NCI-H2107 (cell line): ENCODE data around the gene M1AP.
"Not testable (repeated sequence)": the region's sequence is repeated elsewhere in the genome, so short reads cannot be mapped to it uniquely, and the experiment has no call there.

ENCODE experiments used
- DNase-seq: peaks from one replicate; lab custom pipeline; 2025; lab: John Stamatoyannopoulos, UW

M1AP gene

GRCh38 chr2:74564222-74564621 lies 83.9 kb downstream of the M1AP start:
- no peak for DNase-seq

DNA sequence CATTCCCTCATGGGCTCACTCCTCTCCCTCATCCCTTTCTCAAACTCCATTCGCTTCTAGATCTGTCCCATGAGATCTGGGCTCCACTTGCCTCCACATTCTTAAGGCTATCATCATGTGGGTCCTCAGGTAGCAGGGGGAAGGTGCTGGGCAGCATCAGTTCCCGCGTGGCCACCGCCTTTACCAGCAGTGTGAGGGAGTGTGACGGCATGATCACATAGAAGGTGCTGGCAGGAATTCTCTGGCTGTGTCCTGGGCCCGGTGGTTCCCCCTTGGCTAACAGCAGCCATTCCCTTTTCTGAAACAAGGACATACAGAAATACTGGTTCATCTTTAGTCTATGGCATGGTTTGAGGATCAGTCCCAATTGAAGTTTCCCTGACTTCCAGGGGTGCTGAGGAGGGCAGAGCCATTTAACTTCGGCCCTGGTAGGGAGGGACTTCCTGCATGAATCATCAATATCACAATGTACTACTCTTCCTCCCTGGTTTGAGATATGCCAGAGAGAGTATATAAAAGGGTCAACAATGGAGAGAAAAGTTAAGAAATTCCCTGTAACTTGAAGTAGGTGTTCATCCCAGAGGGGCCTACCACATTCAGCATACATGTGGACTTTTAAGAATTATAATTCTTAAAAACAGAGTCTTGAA lies 85.9 kb downstream of the M1AP start:
- DNase-seq = no peak

GRCh38 chr2:74561022-74561421 lies 87.1 kb downstream of the M1AP start:
- not testable (repeated sequence) for DNase-seq

GRCh38 chr2:74560591-74560990 lies 87.5 kb downstream of the M1AP start:
- no peak for DNase-seq

- DNase-seq = no peak
These were observed 88.2 kb downstream of the M1AP start for GRCh38 chr2:74559912-74560311.

- DNase-seq = no peak
These were observed 89.6 kb downstream of the M1AP start for GRCh38 chr2:74558284-74559230.

DNA sequence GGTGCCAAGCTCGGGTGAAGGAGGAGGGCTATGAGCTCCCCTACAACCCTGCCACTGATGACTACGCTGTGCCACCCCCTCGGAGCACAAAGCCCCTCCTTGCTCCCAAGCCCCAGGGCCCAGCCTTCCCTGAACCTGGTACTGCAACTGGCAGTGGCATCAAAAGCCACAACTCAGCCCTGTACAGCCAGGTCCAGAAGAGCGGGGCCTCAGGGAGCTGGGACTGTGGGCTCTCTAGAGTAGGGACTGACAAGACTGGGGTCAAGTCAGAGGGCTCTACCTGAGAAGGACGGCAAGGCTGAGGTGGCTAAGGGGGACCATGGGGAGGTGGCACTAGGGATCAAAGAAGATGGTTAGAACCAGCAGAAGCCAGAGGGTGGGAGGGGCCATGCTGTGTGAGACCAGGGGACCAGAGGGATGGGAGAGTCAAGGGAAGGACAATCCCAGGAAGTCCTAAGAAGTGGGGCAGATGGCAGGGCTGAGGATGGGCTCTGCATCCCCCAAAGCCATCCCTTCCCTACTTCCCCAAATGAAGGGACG lies 91.2 kb downstream of the M1AP start:
- no peak for DNase-seq

DNA sequence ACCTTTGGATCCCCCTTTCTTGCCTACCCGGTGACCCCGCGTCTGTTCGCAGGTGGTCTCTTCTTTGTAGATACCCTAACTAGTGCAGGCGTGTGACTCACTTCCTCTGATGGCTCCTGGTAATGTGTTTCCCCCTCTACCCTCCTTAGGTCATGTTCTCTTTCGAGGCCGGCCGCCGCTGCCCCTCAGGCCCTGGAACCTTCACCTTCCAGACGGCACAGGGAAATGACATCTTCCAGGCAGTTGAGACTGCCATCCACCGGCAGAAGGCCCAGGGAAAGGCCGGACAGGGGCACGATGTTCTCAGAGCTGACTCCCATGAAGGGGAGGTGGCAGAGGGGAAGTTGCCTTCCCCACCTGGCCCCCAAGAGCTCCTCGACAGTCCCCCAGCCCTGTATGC lies 92.0 kb downstream of the M1AP start:
- DNase-seq = no peak

GRCh38 chr2:74555610-74556103 lies 92.5 kb downstream of the M1AP start:
- DNase-seq = no peak

DNA sequence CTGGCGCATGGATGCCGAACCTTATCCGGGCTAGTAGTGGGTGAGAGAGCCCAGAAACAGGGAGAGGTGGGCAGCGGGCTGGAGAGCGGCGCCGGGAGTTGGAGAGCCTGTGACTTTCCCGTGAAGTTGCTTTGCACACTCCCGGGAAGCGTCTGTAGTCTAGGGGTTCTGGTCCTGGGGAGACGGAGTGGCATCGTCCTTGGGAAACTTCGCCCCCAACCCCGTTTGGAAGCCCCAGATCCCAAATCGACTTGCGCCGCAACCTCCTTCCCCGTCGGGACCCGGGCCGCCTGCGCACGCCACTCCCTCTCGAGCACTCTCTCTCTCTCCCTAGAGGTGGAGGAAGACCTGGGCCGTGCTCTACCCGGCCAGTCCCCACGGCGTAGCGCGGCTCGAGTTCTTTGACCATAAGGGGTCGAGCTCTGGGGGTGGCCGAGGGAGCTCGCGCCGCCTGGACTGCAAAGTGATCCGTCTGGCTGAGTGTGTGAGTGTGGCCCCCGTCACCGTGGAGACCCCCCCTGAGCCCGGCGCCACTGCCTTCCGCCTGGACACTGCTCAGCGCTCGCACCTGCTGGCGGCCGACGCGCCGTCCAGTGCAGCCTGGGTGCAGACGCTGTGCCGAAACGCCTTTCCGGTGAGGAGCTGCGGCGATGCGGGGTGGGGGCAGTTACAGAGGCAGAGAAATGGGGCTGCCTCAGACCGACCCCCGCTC lies 93.2 kb downstream of the M1AP start:
- DNase-seq = no peak

GRCh38 chr2:74553892-74554819 lies 94.0 kb downstream of the M1AP start, which contains the start of the genes DOK1 and LOXL3:
Gene DOK1, plus strand, starts transcription at chr2:74554720. Its CDS starts 35 bp downstream, at chr2:74554755.
Gene LOXL3, minus strand, starts transcription at chr2:74553942. Its CDS starts 1,308 bp downstream, at chr2:74552634.
- peak; percentile 42 for DNase-seq

- no peak for DNase-seq
These were observed 95.0 kb downstream of the M1AP start for GRCh38 chr2:74552914-74553811.

DNA sequence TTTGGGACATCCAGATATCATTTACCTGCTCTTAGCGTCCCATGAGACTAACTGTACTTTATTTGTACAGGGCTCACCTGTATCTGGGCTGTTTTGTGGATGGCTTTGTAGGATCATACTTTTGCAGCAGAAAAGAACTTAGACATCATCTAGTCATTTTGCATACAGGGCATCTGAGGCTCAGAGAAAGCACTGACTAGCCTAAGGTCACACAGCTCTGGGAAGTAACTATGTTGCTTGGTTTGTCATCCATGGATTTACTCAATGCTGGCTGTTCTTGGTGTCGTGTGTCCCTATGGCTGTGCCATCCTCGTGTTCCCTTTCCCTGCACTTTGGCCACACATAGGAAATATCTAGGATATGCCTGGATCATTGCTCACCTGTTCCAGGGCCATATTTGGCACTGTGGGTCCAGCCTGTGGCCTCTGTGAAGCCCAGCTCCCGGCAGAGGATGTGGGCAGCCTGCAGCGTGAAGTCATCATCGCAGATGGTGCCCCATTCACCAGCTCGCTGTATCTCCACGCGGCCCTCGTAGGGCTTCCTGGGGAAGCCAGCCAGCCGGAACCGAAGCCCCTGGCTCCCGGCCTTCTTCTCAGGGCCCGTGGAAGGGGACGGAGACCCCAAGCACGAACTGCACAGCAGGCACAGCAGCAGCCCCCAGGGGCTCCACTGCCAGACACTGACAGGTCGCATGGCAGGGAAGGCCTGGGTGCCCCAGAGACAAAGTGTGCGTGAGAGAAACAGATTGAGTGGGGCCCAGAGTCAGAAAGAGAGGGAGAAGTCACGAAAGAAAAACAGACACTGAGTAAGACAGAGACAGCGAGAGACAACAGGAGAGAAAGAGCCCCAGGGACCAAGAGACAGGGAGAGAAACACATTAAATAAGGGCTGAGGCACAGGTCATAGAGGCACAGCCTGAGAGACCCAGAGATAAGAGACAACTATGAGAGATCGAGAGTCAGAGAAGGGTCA lies 95.9 kb downstream of the M1AP start:
- DNase-seq = no peak

DNA sequence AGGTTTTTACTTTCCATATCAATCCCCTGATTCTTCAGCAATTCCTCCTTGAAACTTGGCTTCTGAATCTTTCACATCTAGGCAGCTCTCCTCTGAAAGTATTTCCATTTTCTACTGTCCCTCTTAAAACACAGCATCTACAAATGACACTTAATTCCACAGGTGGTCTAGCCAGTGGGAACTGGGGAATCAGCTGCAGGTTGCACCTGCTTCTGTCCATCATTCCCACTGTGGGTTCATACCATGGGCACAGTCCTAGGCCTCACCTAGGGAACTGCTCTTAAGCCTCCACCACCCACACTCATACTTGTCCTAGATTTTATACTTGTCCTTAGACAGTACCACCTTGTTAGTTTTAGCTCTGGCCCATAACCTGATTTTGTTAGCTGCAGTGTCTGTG lies 96.6 kb downstream of the M1AP start:
- no peak for DNase-seq

GRCh38 chr2:74550231-74550630 lies 97.9 kb downstream of the M1AP start:
- no peak for DNase-seq

- DNase-seq = no peak
These were observed 99.0 kb downstream of the M1AP start for GRCh38 chr2:74548900-74549826.

GRCh38 chr2:74548285-74548899 lies 99.7 kb downstream of the M1AP start:
- peak; percentile 21 for DNase-seq
